Measurements from ENCODE around the gene HIVEP3.

Gene HIVEP3

DNA sequence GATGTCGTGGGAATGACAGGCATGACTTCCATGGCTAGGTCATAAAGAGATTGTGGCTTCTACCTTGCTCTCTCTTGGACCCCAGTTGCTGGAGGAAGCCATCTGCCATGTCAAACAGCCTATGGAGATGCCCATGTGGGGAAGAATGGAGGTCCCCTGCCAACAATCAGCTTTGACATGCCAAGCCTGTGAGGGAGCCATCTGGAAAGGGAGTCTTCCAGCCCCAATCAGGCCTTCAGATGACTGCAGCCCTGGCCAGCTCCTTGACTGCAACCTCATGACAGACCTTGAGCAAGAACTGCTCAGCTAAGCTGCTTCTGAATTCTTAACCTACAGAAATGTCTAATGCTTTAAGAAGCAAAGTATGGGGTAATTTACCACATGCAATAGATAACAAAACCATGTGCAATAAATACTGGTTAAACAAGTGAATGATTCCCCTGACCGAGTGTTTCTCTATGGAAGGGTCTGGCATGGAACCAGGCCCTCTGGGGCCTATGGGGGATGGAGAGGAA lies 187.1 kb downstream of the HIVEP3 start:
- DNase-seq (ENCODE audit: low spot score) = no peak

DNA sequence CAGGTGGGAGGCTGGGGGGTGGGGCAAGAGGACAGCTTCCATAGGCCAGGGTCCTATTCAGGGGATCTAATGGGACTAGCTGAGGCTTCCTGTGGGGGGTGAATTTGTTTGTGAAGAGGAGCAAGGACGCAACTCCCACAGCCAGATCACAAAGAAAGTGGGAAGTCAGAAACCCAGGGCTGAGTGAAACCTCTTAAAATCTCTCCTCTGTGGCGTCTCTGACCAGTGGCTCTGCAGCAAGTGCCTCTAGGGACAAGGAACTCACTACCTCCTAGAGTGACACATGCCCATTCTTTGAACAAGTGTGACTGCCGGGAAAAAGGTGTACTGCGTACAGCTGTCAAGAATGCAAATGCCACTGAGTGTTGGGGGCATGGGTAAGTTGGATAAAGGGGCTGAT lies 187.9 kb downstream of the HIVEP3 start:
- no peak for DNase-seq (ENCODE audit: low spot score)

GRCh38 chr1:41728403-41729202 lies 190.1 kb downstream of the HIVEP3 start:
- DNase-seq (ENCODE audit: low spot score) = no peak

- DNase-seq (ENCODE audit: low spot score) = no peak
These were observed 191.0 kb downstream of the HIVEP3 start for GRCh38 chr1:41727749-41728115.

- DNase-seq (ENCODE audit: low spot score) = no peak
These were observed 191.6 kb downstream of the HIVEP3 start for GRCh38 chr1:41726899-41727748.

DNA sequence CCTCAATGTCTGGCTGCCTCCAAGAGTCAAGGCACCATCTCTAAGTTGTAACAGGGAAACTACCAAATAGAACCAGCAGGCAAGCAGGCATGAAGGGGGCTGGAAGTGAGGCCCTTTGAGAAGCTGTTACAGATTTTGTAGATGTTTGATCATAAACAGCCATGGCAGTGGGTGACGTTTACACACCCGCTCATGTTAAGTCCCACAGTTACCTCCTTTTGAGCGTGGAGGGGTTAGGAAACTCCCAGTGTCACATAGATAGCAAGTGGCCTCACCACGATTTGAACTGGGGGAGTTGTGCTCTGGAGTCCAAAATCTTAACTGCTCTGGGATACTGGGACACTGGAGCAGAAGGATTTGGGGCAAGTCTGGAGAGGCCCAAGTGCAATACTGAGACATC lies 192.4 kb downstream of the HIVEP3 start:
- no peak for DNase-seq (ENCODE audit: low spot score)

GRCh38 chr1:41724926-41725325 lies 193.8 kb downstream of the HIVEP3 start:
- DNase-seq (ENCODE audit: low spot score) = no peak

- DNase-seq (ENCODE audit: low spot score) = no peak
These were observed 194.5 kb downstream of the HIVEP3 start for GRCh38 chr1:41724248-41724647.

GRCh38 chr1:41723786-41724185 lies 194.9 kb downstream of the HIVEP3 start:
- DNase-seq (ENCODE audit: low spot score) = no peak

DNA sequence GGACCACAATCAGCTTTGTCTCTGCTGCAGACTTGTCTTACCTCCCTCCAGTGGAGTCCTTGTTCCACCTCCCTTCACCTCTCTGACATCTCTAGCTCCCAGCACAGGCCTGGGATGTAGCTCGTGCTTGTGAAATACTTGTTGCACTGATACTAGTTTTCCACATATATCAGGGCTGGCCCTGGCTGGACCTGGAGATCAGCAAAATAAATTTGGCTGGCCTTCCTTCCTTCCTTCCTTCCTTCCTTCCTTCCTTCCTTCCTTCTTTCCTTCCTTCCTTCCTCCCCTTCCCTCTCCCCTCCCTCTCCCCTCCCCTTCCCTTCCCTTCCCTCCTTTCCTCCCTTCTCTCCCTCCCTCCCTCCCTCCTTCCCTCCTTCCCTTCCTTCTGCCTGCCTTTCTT lies 196.5 kb downstream of the HIVEP3 start:
- no peak for DNase-seq (ENCODE audit: low spot score)

DNA sequence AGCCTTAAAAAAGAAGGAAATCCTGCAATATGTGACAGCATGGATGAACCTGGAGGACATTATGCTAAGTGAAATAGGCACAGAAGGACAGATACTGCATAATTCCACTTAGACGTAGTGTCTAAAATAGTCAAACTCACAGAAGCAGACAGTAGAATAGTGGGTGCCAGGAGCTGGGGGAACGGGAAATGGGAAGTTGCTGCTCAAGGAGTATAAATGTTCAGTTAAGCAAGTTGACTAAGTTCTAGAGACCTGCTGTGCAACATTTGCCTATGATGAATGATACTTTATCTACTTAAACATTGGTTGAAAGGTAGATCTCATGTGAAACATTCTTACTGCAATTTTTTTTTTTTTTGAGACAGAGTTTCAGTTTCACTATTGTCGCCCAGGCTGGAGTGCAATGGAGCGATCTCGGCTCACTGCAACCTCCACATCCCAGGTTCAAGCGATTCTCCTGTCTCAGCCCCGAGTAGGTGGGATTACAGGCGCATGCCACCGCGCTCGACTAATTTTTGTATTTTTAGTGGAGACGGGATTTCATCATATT lies 197.8 kb downstream of the HIVEP3 start:
- no peak for DNase-seq (ENCODE audit: low spot score)

DNA sequence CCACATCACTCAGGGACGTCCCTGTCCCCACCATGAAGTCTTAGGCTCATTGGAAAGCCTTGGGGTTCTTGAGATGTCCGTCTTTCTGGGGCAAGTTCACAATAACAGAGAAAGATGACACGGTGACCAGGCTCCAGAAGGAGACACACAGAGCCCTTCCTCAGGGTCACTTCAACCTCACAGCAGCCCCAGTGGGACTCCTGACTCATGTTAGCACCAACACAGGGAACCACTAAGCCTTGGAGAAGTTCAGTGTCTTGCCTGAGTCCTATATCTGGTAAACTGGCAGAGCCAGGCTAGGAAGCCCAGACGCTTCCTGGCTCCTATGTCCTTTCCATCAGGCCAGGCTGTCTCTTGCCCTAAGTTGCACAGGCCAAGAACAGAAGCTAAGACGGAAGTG lies 199.1 kb downstream of the HIVEP3 start:
- DNase-seq (ENCODE audit: low spot score) = no peak

DNA sequence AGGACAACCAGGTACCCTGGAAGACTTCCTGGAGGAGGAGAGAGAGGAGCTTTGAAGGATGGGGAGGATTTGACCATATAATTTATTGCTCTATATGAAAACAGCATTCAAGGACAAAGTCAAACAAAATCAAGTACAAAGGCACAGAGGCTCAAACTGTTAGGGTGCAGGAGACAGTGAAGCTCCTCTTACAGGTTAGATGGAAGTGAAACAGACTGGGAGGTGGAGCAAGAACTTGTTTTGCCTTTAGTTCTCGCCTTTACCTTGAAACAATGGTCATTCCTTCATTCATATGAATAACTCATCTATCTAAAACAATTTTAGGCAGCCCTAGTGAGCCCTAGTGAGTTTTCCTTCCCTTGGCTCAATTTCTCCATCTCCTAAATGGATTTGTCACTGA lies 199.6 kb downstream of the HIVEP3 start:
- no peak for DNase-seq (ENCODE audit: low spot score)

- no peak for DNase-seq (ENCODE audit: low spot score)
These were observed 200.2 kb downstream of the HIVEP3 start for GRCh38 chr1:41718497-41718896.

DNA sequence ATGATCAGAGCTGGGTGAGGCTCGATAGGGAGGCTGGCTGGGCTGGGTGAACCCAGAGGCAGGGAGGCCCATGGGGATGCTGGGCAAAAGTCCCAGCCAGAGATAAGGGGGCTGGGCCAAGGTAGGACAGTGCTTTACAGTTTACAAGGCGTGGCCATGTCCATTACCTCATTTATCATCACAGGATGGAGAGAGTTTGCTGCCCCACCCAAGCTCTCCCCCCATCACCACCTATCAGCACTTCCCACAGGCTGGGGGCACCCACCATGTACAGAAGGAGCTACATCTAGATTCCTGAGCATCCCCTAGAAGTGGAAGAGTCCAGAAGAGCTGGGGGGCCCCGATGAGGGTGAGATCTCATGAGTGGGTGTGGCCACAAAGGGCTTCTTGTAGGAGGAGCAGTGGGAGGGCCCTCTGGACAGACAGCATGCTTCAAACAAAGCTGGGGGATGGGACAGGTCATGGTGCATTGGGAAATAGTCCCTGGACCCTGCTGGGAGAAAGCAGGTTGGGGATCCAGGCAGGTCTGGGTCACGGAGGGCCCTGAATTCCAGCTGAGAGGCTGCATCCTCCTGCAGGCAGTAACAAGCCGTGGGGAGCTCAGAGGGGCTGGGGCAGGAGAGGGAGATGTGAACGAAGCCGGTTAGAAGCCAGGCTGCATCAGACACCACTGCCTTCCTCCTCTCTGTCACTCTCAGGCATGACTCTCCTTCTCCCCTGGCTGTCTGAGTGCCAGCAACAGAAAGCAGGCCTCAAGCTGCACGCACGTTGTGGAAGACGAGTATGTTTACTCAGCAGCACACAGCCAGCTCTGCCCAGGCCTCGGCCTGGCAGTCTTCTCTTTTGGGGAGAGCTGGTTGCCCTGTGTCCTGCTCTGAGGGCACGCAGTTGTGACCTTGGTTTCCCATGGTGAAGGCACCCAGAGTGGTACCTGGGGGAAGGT lies 202.3 kb downstream of the HIVEP3 start:
- DNase-seq (ENCODE audit: low spot score) = no peak

GRCh38 chr1:41715441-41716095 lies 203.2 kb downstream of the HIVEP3 start:
- no peak for DNase-seq (ENCODE audit: low spot score)

- no peak for DNase-seq (ENCODE audit: low spot score)
These were observed 203.9 kb downstream of the HIVEP3 start for GRCh38 chr1:41714638-41715389.

GRCh38 chr1:41713557-41714327 lies 205.0 kb downstream of the HIVEP3 start:
- DNase-seq (ENCODE audit: low spot score) = no peak

DNA sequence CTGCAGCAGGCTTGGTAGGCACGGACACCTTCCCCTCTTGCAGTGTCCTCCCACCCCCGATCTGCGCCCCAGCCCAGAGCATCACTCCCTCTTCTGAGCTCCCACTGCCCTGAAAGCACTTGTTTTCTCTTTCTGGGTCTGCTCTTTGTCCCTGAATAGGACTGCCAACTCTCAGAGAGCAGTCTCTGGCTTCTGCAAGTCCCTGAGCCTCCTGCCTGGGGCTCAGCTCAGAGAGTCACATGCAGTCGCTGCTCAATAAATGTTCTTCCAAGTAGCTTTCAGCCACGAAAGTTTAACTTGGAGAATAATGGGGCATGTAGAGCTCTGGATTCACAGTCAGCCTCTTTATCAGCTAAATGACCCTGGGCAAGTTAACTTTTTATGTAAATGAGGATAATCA lies 205.6 kb downstream of the HIVEP3 start:
- no peak for DNase-seq (ENCODE audit: low spot score)

GRCh38 chr1:41712695-41713094 lies 206.0 kb downstream of the HIVEP3 start:
- DNase-seq (ENCODE audit: low spot score) = no peak
